Neural progenitor cell (in vitro differentiated cells): ENCODE results near the gene TBK1.

Experiments used
- CTCF ChIP-seq: fragments of 200-600 bp; sonication (generic); IDR thresholded peaks from 2 replicates; pipeline ENCODE4 v1.5.1; 2017; ENCODE audit warnings: antibody characterized with exemption, mild to moderate bottlenecking
- EZH2phosphoT487 ChIP-seq: fragments of 200-600 bp; sonication (generic); IDR thresholded peaks from 2 replicates; pipeline ENCODE4 v1.6.1; 2017; ENCODE audit warnings: antibody characterized with exemption

DNA sequence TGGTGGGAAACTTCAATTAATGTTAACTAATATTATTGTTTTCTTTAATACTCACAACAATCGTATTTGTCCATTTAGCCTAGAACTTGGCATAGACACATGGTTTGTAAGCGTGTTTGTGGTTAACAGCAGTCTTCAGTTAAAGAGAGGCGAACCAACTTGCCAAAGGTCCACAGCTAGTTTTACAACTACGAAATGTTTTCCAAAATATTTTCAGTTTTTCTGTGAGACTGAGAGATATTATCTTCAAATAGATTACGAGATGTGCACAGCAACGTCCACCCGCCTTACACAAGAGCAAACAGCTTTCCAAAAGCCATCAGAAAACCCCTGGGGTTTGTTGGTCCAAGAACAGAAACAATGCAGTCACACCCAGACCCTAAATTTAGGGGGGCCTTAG is 99.8 kb downstream of the TBK1 start:
- no peak for TF ChIP-seq CTCF
- TF ChIP-seq EZH2phosphoT487, result no peak
